Central memory CD4-positive, alpha-beta T cell (primary cell): ENCODE data around the gene RALGAPA2.
"Not testable (repeated sequence)": the region's sequence is repeated elsewhere in the genome, so short reads cannot be mapped to it uniquely, and the experiment has no call there.

ENCODE experiments used
- DNase-seq: peaks from one replicate; pipeline ENCODE4 v3.0.0; 2022

RALGAPA2 gene

DNA sequence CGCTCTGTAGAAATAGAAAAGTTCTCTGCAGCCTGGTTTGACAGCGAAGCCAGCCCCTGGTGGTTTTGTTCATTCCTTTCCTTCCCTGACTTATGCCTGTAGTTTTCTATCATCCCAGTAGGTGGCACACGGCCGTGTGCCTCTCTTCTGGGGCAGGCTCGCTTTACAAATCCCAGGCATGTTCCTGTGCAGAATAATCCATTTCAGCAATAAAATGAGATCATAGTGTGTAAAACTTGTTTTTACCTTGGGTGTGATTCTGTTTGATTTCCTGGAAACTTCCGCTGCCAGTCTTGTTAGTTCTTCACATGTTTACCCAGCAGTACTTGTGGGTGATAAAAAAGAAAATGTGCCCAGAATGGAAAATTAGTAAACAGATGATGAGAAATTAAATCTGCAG is 352.0 kb downstream of the RALGAPA2 start:
- no peak for DNase-seq

DNA sequence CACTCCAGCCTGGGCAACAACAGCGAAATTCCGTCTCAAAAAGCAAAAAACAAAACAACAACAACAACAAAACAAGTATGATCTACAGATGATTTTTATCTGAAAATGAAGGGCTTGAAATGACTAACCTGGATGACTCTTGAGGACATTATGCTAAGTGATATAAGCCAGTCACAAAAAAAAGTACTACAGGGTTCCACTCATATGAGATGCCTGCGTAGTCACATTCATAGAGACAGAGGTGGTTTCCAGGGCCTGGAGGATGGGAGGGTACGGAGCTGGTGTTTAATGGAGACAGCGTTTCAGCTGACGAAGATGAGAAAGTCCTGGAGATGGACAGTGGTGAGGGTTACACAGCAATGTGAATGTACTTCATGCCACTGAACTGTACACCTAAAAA is 352.8 kb downstream of the RALGAPA2 start:
- DNase-seq, result no peak

DNA sequence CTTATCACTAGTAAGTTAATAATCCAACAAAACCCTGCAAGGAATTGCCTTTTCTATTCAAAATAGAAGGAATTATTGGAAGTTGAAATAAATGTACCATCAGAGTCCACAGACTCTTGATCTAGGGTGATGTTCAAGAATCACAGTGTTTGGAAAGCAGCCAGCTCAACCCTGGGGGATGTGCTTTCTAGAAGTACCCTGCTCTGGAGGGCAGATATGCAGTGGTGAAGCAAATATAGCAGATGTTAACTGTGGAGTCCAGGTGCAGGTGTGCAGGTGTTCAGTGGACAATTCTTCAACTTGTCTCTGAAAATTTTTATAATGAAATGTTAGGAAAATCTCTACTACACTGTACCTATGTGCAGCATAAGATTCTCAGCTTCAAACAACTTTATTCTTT is 353.6 kb downstream of the RALGAPA2 start:
- no peak for DNase-seq

DNA sequence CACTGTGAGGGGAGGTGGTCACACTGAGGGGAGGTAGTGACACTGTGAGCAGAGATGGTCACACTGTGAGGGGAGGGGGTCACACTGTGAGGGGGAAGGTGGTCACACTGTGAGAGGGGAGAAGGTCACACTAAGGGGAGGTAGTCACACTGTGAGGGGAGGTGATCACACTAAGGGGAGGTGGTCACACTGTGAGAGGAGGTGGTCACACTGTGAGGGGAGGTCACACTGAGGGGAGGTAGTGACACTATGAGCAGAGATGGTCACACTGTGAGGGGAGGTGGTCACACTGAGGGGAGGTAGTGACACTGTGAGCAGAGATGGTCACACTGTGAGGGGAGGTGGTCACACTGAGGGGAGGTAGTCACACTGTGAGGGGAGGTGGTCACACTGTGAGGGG is 356.9 kb downstream of the RALGAPA2 start:
- not testable (repeated sequence) for DNase-seq

DNA sequence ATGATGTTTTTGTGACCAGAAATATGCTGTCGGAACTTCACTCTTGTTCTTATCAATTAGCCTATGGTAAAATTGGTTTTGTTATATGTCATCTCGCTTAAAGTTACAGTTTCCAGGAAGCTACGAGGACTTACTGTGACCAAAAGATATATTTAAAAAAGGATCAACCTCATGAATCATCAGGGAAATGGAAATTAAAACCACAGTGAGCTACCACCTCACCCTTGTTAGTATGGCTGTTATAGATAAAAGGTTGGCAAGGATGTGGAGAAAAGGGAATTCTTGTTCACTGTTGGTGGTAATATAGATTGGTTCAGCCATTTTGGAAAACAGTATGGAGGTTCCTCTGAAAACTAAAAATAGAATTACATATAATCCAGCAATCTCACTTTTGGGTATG is 358.9 kb downstream of the RALGAPA2 start:
- no peak for DNase-seq

DNA sequence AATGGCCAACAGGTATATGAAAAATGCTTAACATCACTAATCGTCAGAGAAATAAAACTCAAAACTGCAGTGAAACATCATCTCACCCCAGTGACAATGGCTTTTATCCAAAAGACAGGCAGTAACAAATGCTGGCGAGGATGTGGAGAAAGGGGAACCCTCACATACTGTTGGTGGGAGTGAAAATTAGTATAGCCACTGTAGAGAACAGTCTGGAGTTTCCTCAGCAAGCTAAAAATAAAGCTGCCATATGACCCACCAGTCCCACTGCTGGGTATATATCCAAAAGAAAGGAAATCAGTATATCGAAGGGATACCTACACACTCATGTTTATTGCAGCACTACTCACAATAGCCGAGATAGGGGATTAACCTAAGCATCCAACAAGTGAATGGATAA is 368.0 kb downstream of the RALGAPA2 start:
- DNase-seq, result no peak

DNA sequence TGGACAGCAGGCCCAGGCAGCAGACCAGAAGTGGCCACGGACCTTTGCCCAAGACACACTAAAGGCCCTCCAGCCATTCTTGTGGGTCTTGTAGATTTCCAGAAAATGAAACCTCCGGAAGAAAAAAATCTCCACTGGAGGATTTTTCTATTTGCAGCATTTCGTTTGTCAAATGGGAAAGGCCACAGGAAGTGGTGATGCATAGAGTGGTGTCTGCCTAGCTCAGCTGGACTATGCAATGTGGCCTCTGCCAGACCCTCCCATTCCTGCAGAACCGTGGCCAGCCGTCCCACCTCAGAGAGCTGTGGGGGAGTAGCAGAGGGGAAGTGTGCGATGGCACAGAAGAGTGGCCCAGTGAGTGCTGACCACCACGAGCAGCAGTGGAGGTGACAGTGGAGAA is 368.5 kb downstream of the RALGAPA2 start:
- no peak for DNase-seq
